Ishikawa (cell line): ENCODE data around the gene ATP11C.

Source experiments
- CEBPB ChIP-seq: IDR thresholded peaks from 2 replicates; pipeline ENCODE4 v1.6.1; 2012
- CREB1 ChIP-seq: IDR thresholded peaks from 2 replicates; pipeline ENCODE4 v1.6.1; 2012; ENCODE audit warnings: low read depth
- EGR1 ChIP-seq: IDR thresholded peaks from 2 replicates; pipeline ENCODE4 v1.6.1; 2012
- EP300 ChIP-seq: IDR thresholded peaks from 2 replicates; pipeline ENCODE4 v1.6.1; 2012; ENCODE audit warnings: borderline replicate concordance
- FOXM1 ChIP-seq: IDR thresholded peaks from 2 replicates; pipeline ENCODE4 v1.6.1; 2012; ENCODE audit warnings: low read depth, borderline replicate concordance
- NFIC ChIP-seq: IDR thresholded peaks from 2 replicates; pipeline ENCODE4 v1.6.1; 2012
- RAD21 ChIP-seq: IDR thresholded peaks from 2 replicates; pipeline ENCODE4 v1.6.1; 2012; ENCODE audit warnings: low read depth
- TAF1 ChIP-seq: IDR thresholded peaks from 2 replicates; pipeline ENCODE4 v1.6.1; 2012; ENCODE audit warnings: low read depth, mild to moderate bottlenecking
- TCF12 ChIP-seq: IDR thresholded peaks from 2 replicates; pipeline ENCODE4 v1.6.1; 2012; ENCODE audit warnings: low read depth
- TEAD4 ChIP-seq: IDR thresholded peaks from 2 replicates; pipeline ENCODE4 v1.6.1; 2012
- YY1 ChIP-seq: IDR thresholded peaks from 2 replicates; pipeline ENCODE4 v1.6.1; 2012; ENCODE audit warnings: low read depth
- ZBTB7A ChIP-seq: IDR thresholded peaks from 2 replicates; pipeline ENCODE4 v1.6.1; 2012; ENCODE audit warnings: low read depth
- TF ChIP-seq, protein P1 (sequence below): IDR thresholded peaks from 2 replicates; pipeline ENCODE4 v1.6.1; 2012
- TF ChIP-seq, protein P2 (sequence below): IDR thresholded peaks from 2 replicates; pipeline ENCODE4 v1.6.1; 2012
- TF ChIP-seq, protein P3 (sequence below): IDR thresholded peaks from 2 replicates; pipeline ENCODE4 v1.6.1; 2012; ENCODE audit warnings: low read depth, mild to moderate bottlenecking

The ATP11C gene

DNA sequence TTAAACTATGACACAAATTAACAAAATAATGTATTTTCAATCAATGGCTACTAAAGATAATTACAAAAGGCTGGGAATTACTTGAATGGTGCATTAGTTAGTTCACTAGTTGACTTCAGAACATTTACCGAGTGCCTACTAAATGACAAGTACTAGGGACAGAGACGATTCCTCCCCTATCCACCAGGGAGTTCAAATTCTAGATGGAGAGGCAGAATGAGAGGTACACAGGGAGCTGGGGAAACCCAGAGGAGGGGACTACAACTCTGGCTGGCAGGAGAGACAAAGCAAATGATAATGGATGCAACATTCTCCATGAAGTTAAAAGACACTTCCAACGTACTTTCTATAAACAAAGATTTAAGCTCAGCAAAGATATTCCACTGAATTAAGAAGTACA is 181.8 kb downstream of the ATP11C start:
- TF ChIP-seq RAD21, result no peak
- no peak for TF ChIP-seq TAF1
- TF ChIP-seq FOXM1, result no peak
- no peak for TF ChIP-seq EGR1
- no peak for TF ChIP-seq EP300
- no peak for TF ChIP-seq TCF12
- TF ChIP-seq TEAD4, result no peak
- TF ChIP-seq CREB1, result no peak
- no peak for TF ChIP-seq NFIC
- TF ChIP-seq, protein P1, sequence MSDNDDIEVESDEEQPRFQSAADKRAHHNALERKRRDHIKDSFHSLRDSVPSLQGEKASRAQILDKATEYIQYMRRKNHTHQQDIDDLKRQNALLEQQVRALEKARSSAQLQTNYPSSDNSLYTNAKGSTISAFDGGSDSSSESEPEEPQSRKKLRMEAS, result no peak
- TF ChIP-seq, protein P2, sequence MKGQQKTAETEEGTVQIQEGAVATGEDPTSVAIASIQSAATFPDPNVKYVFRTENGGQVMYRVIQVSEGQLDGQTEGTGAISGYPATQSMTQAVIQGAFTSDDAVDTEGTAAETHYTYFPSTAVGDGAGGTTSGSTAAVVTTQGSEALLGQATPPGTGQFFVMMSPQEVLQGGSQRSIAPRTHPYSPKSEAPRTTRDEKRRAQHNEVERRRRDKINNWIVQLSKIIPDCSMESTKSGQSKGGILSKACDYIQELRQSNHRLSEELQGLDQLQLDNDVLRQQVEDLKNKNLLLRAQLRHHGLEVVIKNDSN, result no peak

DNA sequence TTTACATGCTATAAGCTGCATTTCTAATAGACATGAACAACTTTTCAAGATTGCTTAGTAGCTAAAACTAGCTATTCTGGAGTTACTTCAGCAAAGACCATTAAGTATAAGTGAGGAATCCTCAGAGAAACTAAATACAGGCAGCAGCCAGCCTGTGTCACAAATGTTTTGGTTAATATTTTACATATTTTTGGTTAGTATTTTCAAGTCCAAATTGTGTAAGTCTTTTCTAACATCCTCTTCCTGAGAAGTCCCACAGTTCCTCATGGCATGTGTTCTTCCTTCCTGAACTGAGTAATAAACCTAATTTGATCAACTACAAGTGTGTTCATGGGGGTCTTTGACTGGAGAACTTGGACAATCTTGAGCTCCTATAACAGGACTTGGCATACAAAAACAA is 182.5 kb downstream of the ATP11C start:
- TF ChIP-seq ZBTB7A (no peak), CEBPB (no peak), TAF1 (no peak), YY1 (no peak), RAD21 (no peak), EGR1 (no peak), TEAD4 (no peak), EP300 (no peak)
- TF ChIP-seq, protein P2, result no peak
- TF ChIP-seq, protein P3, sequence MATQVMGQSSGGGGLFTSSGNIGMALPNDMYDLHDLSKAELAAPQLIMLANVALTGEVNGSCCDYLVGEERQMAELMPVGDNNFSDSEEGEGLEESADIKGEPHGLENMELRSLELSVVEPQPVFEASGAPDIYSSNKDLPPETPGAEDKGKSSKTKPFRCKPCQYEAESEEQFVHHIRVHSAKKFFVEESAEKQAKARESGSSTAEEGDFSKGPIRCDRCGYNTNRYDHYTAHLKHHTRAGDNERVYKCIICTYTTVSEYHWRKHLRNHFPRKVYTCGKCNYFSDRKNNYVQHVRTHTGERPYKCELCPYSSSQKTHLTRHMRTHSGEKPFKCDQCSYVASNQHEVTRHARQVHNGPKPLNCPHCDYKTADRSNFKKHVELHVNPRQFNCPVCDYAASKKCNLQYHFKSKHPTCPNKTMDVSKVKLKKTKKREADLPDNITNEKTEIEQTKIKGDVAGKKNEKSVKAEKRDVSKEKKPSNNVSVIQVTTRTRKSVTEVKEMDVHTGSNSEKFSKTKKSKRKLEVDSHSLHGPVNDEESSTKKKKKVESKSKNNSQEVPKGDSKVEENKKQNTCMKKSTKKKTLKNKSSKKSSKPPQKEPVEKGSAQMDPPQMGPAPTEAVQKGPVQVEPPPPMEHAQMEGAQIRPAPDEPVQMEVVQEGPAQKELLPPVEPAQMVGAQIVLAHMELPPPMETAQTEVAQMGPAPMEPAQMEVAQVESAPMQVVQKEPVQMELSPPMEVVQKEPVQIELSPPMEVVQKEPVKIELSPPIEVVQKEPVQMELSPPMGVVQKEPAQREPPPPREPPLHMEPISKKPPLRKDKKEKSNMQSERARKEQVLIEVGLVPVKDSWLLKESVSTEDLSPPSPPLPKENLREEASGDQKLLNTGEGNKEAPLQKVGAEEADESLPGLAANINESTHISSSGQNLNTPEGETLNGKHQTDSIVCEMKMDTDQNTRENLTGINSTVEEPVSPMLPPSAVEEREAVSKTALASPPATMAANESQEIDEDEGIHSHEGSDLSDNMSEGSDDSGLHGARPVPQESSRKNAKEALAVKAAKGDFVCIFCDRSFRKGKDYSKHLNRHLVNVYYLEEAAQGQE, result no peak
- TF ChIP-seq, protein P1, result no peak

DNA sequence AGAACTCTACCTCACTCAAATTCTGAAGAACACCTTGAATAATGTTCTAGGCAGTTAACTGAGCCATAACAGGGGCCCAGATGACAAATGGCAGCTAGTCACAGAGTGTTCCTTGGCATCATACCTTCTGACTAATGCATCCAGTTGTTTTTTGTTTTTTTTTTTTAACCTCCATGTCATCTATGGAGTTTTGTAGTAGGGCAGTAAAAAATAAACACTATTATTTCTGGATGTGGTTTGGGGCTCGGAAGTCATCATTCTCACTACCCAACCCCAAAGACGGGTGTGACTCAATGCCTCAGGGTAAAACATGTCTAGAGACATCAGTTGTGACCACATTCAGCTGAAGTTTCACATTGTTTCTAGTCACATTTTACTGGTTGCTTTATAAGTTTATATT is 193.7 kb downstream of the ATP11C start:
- TF ChIP-seq NFIC (no peak), CEBPB (no peak), CREB1 (no peak), RAD21 (no peak), EP300 (no peak), TEAD4 (no peak), TCF12 (no peak), FOXM1 (no peak), ZBTB7A (no peak), EGR1 (no peak), TAF1 (no peak), YY1 (no peak)
- TF ChIP-seq, protein P1, result no peak
- TF ChIP-seq, protein P3, result no peak
- TF ChIP-seq, protein P2, result no peak

DNA sequence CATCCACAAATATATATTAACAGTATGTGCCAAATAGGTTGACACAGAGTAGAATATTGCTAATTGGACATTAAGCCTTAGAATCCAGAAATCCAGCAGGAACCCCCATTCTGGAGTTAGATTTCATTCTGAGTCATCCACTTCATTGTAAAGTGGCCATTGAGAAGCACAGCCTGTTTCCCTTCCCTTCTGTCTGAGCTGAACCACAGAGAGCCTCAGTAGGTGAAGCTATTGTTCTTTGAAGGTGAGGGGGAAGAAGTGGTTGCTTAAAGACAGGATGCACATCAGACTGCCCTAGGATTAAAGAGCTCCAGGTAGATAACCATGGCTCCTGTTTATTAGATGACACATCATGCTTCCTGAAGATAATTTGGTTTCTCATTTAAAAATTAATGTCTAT is 194.3 kb downstream of the ATP11C start:
- TF ChIP-seq EP300 (peak; percentile 38; the same call in 1 of the 2 replicates), TCF12 (peak; percentile 31; the same call in 1 of the 2 replicates)
- TF ChIP-seq, protein P1, result no peak

DNA sequence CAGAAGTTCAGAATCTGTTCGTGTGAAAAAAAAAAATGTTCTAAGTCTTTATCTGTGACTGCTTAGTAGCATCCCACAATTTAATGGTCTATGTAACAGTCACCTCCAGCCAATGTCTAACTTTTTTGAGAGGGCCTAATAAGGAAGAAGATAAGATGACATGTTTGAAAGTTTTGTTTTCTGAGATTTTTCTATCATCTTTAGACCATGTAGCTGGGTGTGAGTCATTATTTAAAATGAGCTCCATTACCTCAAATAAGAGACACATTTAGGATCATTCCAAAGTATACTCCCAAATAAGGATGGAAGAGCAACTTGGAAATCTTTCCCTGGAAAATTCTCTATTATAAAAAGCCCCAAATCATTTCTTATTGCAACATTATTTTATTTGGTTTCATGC is 196.7 kb downstream of the ATP11C start:
- TF ChIP-seq TCF12, result no peak
- TF ChIP-seq ZBTB7A, result no peak
- no peak for TF ChIP-seq EGR1
- TF ChIP-seq CREB1, result no peak
- no peak for TF ChIP-seq EP300
